Smooth muscle cell of the pulmonary artery (primary cell): ENCODE results near the gene RASGRF1. TPM values are rescaled to one million over a fixed set of nuclear protein-coding genes. Genes with fewer than 3 reads are reported as not detected.

ENCODE experiments used
- total RNA-seq: library from RNA; depleted of rRNA; stranded (reverse); fragments of >200 nt; gene quantifications from 2 replicates; pipeline ENCODE4 v1.2.3, GENCODE V29; 2014

The RASGRF1 gene
- not detected in 2 replicates for total RNA-seq

GRCh38 chr15:79090487-79091203 is at the start of gene RASGRF1:
Gene RASGRF1, minus strand, starts transcription at chr15:79090780. Its CDS starts 282 bp downstream, at chr15:79090498.

GRCh38 chr15:78944669-78945407 is 145.7 kb downstream of the RASGRF1 start, which contains the start of gene CTSH:
Gene CTSH, minus strand, starts transcription at chr15:78945046. Its CDS starts 65 bp downstream, at chr15:78944981.

Other genes starting within 250 kb of the RASGRF1 start
- 238 and 360 TPM in 2 replicates for gene MORF4L1, start 217.9 kb downstream of the RASGRF1 start, total RNA-seq
- gene CTSH, start 145.7 kb downstream of the RASGRF1 start, total RNA-seq: 2.8 and 9.8 TPM in 2 replicates
- not detected in 2 replicates for gene ANKRD34C, start 191.9 kb upstream of the RASGRF1 start, total RNA-seq
- 140 and 200 TPM in 2 replicates for gene TMED3, start 220.3 kb upstream of the RASGRF1 start, total RNA-seq